Measurements from ENCODE around the gene ITFG1. TPM values are rescaled to one million over a fixed set of nuclear protein-coding genes. Genes with fewer than 3 reads are reported as not detected.
"Not testable (repeated sequence)": the region's sequence is repeated elsewhere in the genome, so short reads cannot be mapped to it uniquely, and the experiment has no call there.

Gene ITFG1
- total and polyA plus RNA-seq, 7 experiments from 2014 or later = 20.8 to 34.3 (median 25.2) TPM

DNA sequence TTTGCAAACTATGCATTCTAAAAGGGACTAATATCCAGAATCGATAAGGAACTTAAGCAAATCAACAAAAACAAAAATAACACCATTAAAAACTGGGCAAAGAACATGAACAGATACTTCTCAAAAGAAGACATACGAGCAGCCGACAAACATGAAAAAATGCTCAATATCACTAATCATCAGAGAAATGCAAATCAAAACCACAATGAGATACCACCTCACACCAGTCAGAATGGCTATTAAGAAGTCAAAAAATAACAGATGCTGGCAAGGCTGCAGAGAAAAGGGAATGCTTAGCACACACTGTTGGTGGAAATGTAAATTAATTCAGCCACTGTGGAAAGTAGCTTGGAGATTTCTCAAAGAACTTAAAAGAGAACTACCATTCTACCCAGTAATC lies 130.3 kb downstream of the ITFG1 start:
- H3K9me3 ChIP-seq (ENCODE audit: control insufficient read depth in 2 of 3, low read length in 3 of 3); H3K27me3 Mint-ChIP-seq; H3K4me1 Mint-ChIP-seq; H3K4me3 Mint-ChIP-seq; H3K4me1 ChIP-seq (ENCODE audit: control insufficient read depth in 2 of 2, insufficient read depth in 2 of 2, low read length in 2 of 2); H3K27me3 ChIP-seq (ENCODE audit: control insufficient read depth in 2 of 2, insufficient read depth in 2 of 2, low read length in 2 of 2); H3K27ac ChIP-seq (ENCODE audit: low read depth, low read length); DNase-seq; CTCF ChIA-PET; H3K36me3 ChIP-seq (ENCODE audit: control insufficient read depth in 2 of 3, insufficient read depth in 3 of 3, low read length in 3 of 3); intact Hi-C loops (cut with micrococcal nuclease); ATAC-seq; H3K4me3 ChIP-seq (ENCODE audit: low read length); POLR2A ChIA-PET; H3K27ac Mint-ChIP-seq: not testable (repeated sequence)
- H3K36me3 Mint-ChIP-seq = peaks cover 0 to 62% (median 49%) of the 10 kb centered on the region in 5 donors
- peaks cover 0 to 25% (median 5%) of the 10 kb centered on the region in 11 donors for H3K9me3 Mint-ChIP-seq

DNA sequence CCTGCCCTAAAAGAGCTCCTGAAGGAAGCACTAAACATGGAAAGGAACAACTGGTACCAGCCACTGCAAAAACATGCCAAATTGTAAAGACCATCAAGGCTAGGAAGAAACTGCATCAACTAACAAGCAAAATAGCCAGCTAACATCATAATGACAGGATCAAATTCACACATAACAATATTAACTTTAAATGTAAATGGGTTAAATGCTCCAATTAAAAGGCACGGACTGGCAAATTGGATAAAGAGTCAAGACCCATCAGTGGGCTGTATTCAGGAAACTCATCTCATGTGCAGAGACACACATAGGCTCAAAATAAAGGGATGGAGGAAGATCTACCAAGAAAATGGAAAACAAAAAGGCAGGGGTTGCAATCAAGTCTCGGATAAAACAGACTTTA lies 136.6 kb downstream of the ITFG1 start:
- H3K9me3 ChIP-seq (ENCODE audit: control insufficient read depth in 2 of 3, low read length in 3 of 3); H3K4me1 Mint-ChIP-seq; H3K27me3 Mint-ChIP-seq; H3K4me3 Mint-ChIP-seq; H3K4me3 ChIP-seq (ENCODE audit: low read length); DNase-seq; H3K27me3 ChIP-seq (ENCODE audit: control insufficient read depth in 2 of 2, insufficient read depth in 2 of 2, low read length in 2 of 2); H3K27ac ChIP-seq (ENCODE audit: low read depth, low read length); intact Hi-C loops (cut with micrococcal nuclease); POLR2A ChIA-PET; CTCF ChIA-PET; H3K36me3 ChIP-seq (ENCODE audit: control insufficient read depth in 2 of 3, insufficient read depth in 3 of 3, low read length in 3 of 3); H3K27ac Mint-ChIP-seq; H3K4me1 ChIP-seq (ENCODE audit: control insufficient read depth in 2 of 2, insufficient read depth in 2 of 2, low read length in 2 of 2); ATAC-seq: not testable (repeated sequence)
- H3K36me3 Mint-ChIP-seq = peaks cover 0 to 41% (median 25%) of the 10 kb centered on the region in 5 donors
- H3K9me3 Mint-ChIP-seq = peaks cover 0 to 19% (median 7%) of the 10 kb centered on the region in 11 donors

DNA sequence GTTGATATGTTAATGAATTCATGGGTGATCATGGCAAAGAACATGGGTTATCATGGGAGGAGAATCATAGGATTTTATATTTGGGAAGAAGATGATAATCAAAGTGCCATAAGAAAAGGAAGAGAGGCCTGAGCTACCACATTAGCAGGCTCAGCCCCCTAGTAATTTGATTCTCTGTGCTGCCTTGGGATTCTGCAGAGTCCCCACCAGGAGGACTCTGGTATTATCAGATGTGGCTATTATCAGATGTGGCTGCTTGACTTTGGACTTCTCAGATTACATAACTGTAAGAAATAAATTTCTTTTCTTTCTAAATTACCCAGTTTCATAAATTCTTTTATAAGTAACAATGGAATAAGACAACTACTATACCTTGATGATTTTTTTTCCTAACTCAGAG lies 137.6 kb downstream of the ITFG1 start:
- Mint-ChIP-seq H3K27me3 (no peaks in the 10 kb centered on the region), H3K27ac (no peak overlapping the region), H3K36me3 (peaks cover 0 to 34% (median 17%) of the 10 kb centered on the region in 5 donors), H3K4me1 (peaks cover 0 to 6% (median 0%) of the 10 kb centered on the region in 7 donors), H3K4me3 (no peak overlapping the region), H3K9me3 (peaks cover 0 to 14% (median 7%) of the 10 kb centered on the region in 11 donors)
- no peaks in the 10 kb centered on the region for H3K27me3 ChIP-seq (ENCODE audit: control insufficient read depth in 2 of 2, insufficient read depth in 2 of 2, low read length in 2 of 2)
- intact Hi-C loops (cut with micrococcal nuclease) = no loop called here
- H3K36me3 ChIP-seq (ENCODE audit: control insufficient read depth in 2 of 3, insufficient read depth in 3 of 3, low read length in 3 of 3) = no peaks in the 10 kb centered on the region
- no peak for ATAC-seq
- H3K4me3 ChIP-seq (ENCODE audit: low read length) = no peak overlapping the region
- ChIA-PET CTCF (no interaction called here), POLR2A (no interaction called here)
- no peaks in the 10 kb centered on the region for H3K9me3 ChIP-seq (ENCODE audit: control insufficient read depth in 2 of 3, low read length in 3 of 3)
- H3K27ac ChIP-seq (ENCODE audit: low read depth, low read length) = no peak overlapping the region
- H3K4me1 ChIP-seq (ENCODE audit: control insufficient read depth in 2 of 2, insufficient read depth in 2 of 2, low read length in 2 of 2) = no peaks in the 10 kb centered on the region
- no peak for DNase-seq

DNA sequence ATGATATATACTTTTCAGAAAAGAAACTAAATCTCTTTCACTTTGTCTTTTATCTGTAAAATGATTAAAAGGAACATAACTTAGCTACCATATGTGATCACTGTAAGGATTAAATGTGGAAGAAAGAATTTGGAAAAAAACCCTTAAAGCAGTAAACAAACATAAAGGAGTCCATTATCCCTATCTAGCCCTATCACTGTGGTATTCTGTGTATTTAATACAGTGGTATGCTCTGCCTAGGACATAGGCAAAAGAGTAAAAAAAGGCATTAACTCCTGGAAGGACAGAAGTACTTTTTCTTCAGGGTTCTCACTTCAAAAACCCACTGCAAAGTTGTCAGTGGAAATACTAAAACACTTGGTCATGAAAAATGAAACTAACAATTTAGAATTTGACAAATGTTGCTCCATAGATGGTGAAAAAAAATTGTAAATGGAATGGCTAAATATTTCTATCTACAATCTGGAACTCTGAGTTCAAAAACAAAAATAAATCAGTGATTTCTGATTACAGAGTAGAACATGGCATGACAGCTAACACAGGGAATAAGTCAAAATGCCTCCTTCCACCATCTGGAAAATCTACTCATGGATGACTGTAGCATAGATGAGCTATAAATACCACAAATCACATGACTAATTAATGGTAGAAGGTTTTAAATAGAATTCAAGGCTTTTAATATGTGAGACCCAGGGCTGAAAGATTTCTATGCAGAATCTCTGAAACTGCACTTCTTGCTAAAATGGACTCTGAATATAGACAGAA lies 140.1 kb downstream of the ITFG1 start:
- H3K4me3 ChIP-seq (ENCODE audit: low read length) = no peak overlapping the region
- peaks cover 0 to 9% (median 2%) of the 10 kb centered on the region in 11 donors for H3K9me3 Mint-ChIP-seq
- no peaks in the 10 kb centered on the region for H3K27me3 Mint-ChIP-seq
- H3K4me1 Mint-ChIP-seq = peaks cover 0 to 6% (median 0%) of the 10 kb centered on the region in 7 donors
- ATAC-seq (no peak), DNase-seq (no peak)
- intact Hi-C loops (cut with micrococcal nuclease) = no loop called here
- ChIA-PET POLR2A (no interaction called here), CTCF (no interaction called here)
- H3K36me3 ChIP-seq (ENCODE audit: control insufficient read depth in 2 of 3, insufficient read depth in 3 of 3, low read length in 3 of 3) = no peaks in the 10 kb centered on the region
- H3K27ac ChIP-seq (ENCODE audit: low read depth, low read length) = no peak overlapping the region
- no peak overlapping the region for H3K4me3 Mint-ChIP-seq
- peaks cover 0 to 24% (median 7%) of the 10 kb centered on the region in 5 donors for H3K36me3 Mint-ChIP-seq
- H3K27me3 ChIP-seq (ENCODE audit: control insufficient read depth in 2 of 2, insufficient read depth in 2 of 2, low read length in 2 of 2) = no peaks in the 10 kb centered on the region
- H3K9me3 ChIP-seq (ENCODE audit: control insufficient read depth in 2 of 3, low read length in 3 of 3) = no peaks in the 10 kb centered on the region
- H3K27ac Mint-ChIP-seq = no peak overlapping the region
- no peaks in the 10 kb centered on the region for H3K4me1 ChIP-seq (ENCODE audit: control insufficient read depth in 2 of 2, insufficient read depth in 2 of 2, low read length in 2 of 2)

DNA sequence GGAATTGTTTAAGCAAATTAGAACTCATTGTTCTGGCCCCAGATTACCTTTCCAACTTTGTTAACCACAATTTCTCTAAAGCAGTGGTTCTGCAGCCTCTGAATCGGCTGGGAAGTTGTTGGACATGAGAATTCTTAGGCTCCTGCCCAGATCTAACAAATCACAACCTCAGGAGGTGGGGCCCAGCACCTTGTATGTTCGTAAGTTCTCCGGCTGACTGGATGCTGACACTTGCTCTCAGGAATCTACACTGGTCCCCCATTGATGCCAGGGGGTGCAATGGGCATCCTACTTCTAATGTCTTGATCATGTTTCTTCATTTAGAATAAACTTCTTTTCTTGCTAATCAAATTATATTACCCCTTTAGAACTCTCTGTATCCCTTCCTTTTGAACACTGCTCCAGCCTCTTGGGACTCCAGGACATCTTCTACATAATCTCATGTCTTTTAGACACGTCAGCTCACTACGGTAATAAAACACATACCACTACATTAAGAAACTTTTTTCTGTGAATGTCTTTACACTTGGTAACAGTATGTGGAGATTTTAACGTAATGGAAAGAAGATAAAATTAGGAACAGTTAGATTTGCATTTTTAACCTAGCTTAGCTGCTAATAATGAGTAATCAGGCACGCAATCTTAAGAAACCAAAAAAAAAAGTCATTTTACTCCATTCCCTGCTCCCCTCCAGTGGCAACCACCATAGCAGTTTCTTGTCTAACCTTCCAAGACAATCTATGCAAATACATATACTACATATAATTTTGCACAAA lies 143.2 kb downstream of the ITFG1 start:
- Histone ChIP-seq H3K36me3 (ENCODE audit: control insufficient read depth in 2 of 3, insufficient read depth in 3 of 3, low read length in 3 of 3) (no peaks in the 10 kb centered on the region), H3K4me3 (ENCODE audit: low read length) (no peak overlapping the region), H3K27me3 (ENCODE audit: control insufficient read depth in 2 of 2, insufficient read depth in 2 of 2, low read length in 2 of 2) (no peaks in the 10 kb centered on the region), H3K4me1 (ENCODE audit: control insufficient read depth in 2 of 2, insufficient read depth in 2 of 2, low read length in 2 of 2) (no peaks in the 10 kb centered on the region), H3K27ac (ENCODE audit: low read depth, low read length) (no peak overlapping the region), H3K9me3 (ENCODE audit: control insufficient read depth in 2 of 3, low read length in 3 of 3) (no peaks in the 10 kb centered on the region)
- Mint-ChIP-seq H3K36me3 (peaks cover 0 to 19% (median 10%) of the 10 kb centered on the region in 5 donors), H3K27ac (no peak overlapping the region), H3K4me1 (peaks cover 0 to 3% (median 0%) of the 10 kb centered on the region in 7 donors), H3K9me3 (no peaks in the 10 kb centered on the region), H3K27me3 (no peaks in the 10 kb centered on the region), H3K4me3 (no peak overlapping the region)
- CTCF ChIA-PET = no interaction called here
- DNase-seq (no peak), ATAC-seq (no peak)
- intact Hi-C loops (cut with micrococcal nuclease) = no loop called here
- POLR2A ChIA-PET = no interaction called here

DNA sequence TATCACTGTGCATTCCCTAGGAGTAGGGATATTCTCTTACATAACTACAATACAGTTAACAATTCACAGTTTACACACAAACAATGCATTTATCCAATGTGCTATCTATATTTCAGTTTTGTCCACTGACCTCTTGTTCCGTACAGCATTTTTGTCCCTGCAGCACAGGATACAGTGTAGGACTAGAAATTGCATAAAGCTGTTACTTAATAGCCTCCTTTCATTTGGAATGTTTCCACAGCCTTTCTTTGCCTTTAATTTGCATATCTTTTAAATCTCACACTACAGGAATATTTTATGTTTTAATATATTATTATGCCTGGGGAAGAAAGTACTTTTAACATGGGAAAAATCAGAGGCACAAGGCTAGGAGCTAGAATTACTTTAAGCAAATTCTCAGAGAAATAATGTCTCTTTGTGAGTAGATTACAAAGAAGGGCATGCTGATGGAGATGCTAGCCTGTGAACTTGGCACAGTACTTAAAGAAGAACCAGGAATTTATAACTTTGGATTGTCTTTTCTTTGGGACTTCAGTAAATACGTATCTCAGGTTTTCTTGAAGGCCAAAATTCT lies 144.3 kb downstream of the ITFG1 start:
- H3K9me3 ChIP-seq (ENCODE audit: control insufficient read depth in 2 of 3, low read length in 3 of 3) = no peaks in the 10 kb centered on the region
- DNase-seq (no peak), ATAC-seq (no peak)
- Mint-ChIP-seq H3K4me3 (no peak overlapping the region), H3K4me1 (peaks cover 0 to 2% (median 0%) of the 10 kb centered on the region in 7 donors), H3K27ac (no peak overlapping the region), H3K27me3 (no peaks in the 10 kb centered on the region), H3K36me3 (peaks cover 0 to 25% (median 12%) of the 10 kb centered on the region in 5 donors), H3K9me3 (no peaks in the 10 kb centered on the region)
- intact Hi-C loops (cut with micrococcal nuclease) = no loop called here
- H3K36me3 ChIP-seq (ENCODE audit: control insufficient read depth in 2 of 3, insufficient read depth in 3 of 3, low read length in 3 of 3) = peaks cover 0 to 3% (median 0%) of the 10 kb centered on the region in 3 experiments
- H3K4me1 ChIP-seq (ENCODE audit: control insufficient read depth in 2 of 2, insufficient read depth in 2 of 2, low read length in 2 of 2) = no peaks in the 10 kb centered on the region
- H3K27ac ChIP-seq (ENCODE audit: low read depth, low read length) = no peak overlapping the region
- H3K4me3 ChIP-seq (ENCODE audit: low read length) = no peak overlapping the region
- H3K27me3 ChIP-seq (ENCODE audit: control insufficient read depth in 2 of 2, insufficient read depth in 2 of 2, low read length in 2 of 2) = no peaks in the 10 kb centered on the region
- ChIA-PET POLR2A (no interaction called here), CTCF (no interaction called here)
